Cardiac septum (tissue), 1 donor: ENCODE measurements around the gene HEPH. TPM values are rescaled to one million over a fixed set of nuclear protein-coding genes. Genes with fewer than 3 reads are reported as not detected.
"Not testable (repeated sequence)": the region's sequence is repeated elsewhere in the genome, so short reads cannot be mapped to it uniquely, and the experiment has no call there.

ENCODE experiments used
- DNase-seq: peaks from one replicate; pipeline ENCODE4 v3.0.0-alpha.2; 2020; ENCODE audit warnings: low spot score
- intact Hi-C: fragments of 100-400 bp; cut with DNase I; formaldehyde crosslinking; loops from one replicate; pipeline ENCODE4 v1.14.0; 2022
- long read RNA-seq: library from polyadenylated mRNA; unstranded; transcript quantifications from one replicate; pipeline ENCODE4 v2.0.0, GENCODE V29; 2021
- total RNA-seq: library from RNA; stranded (reverse); fragmentation: NEBNext Ultra II Directional; extraction: Animal tissue kit (Norgen Biotek cat#: 25700); gene quantifications from one replicate; pipeline ENCODE4 v1.2.1, GENCODE V29; 2021
- donor health status: DM: no; HTN: no; CAD: no.

The HEPH gene
- total RNA-seq = 47.7 TPM
- long read RNA-seq, transcript HEPH-203 (18 exons, 3,694 nt) = major isoform, 11 of 45 reads
- long read RNA-seq, partial matches to known transcripts = 17 of 45 reads
- long read RNA-seq, other reads (novel, unspliced or antisense) = 17 of 45 reads

GRCh38 chrX:66163849-66164411, at the start of gene HEPH:
Gene HEPH, plus strand, starts transcription at chrX:66164247. Its CDS starts 6,324 bp downstream, at chrX:66170571.
- DNase-seq = no peak

GRCh38 chrX:66118722-66119121, 45.3 kb upstream of the HEPH start:
- intact Hi-C loops, DNase-seq: not testable (repeated sequence)

More at GRCh38 chrX:66163849-66164411, at the start of gene HEPH:
- intact Hi-C loops = no loop called here

- DNase-seq, intact Hi-C loops: not testable (repeated sequence)
Measured at GRCh38 chrX:66121354-66121753, 42.7 kb upstream of the HEPH start.

GRCh38 chrX:66126662-66127061, 37.4 kb upstream of the HEPH start:
- DNase-seq = no peak
- intact Hi-C loops = no loop called here

- DNase-seq = no peak
- intact Hi-C loops = no loop called here
Measured at GRCh38 chrX:66130469-66130868, 33.6 kb upstream of the HEPH start.

- intact Hi-C loops, DNase-seq: not testable (repeated sequence)
Measured at GRCh38 chrX:66135284-66135683, 28.8 kb upstream of the HEPH start.

GRCh38 chrX:66142351-66142750, 21.7 kb upstream of the HEPH start:
- intact Hi-C loops = no loop called here
- DNase-seq = no peak

- intact Hi-C loops = no loop called here
Measured at GRCh38 chrX:66144258-66144657, 19.8 kb upstream of the HEPH start.

GRCh38 chrX:66149519-66149918, 14.5 kb upstream of the HEPH start:
- intact Hi-C loops = no loop called here
- no peak for DNase-seq

More at GRCh38 chrX:66144258-66144657, 19.8 kb upstream of the HEPH start:
- DNase-seq = no peak

GRCh38 chrX:66150163-66150562, 13.9 kb upstream of the HEPH start:
- no peak for DNase-seq
- intact Hi-C loops = no loop called here

GRCh38 chrX:66162331-66162822, 1.7 kb upstream of the HEPH start:
- DNase-seq = no peak
- intact Hi-C loops = no loop called here

GRCh38 chrX:66163447-66163846, 600 bp upstream of the HEPH start:
- intact Hi-C loops = no loop called here
- no peak for DNase-seq

- intact Hi-C loops = no loop called here
Measured at GRCh38 chrX:66164470-66164869, 423 bp downstream of the HEPH start.

GRCh38 chrX:66164931-66165330, 884 bp downstream of the HEPH start:
- DNase-seq = no peak
- intact Hi-C loops = no loop called here

More at GRCh38 chrX:66164470-66164869, 423 bp downstream of the HEPH start:
- DNase-seq = no peak

- intact Hi-C loops = no loop called here
- DNase-seq = no peak
Measured at GRCh38 chrX:66166671-66167070, 2.6 kb downstream of the HEPH start.

- intact Hi-C loops = no loop called here
- no peak for DNase-seq
Measured at GRCh38 chrX:66167431-66167830, 3.4 kb downstream of the HEPH start.

- no peak for DNase-seq
- intact Hi-C loops = no loop called here
Measured at GRCh38 chrX:66176134-66176533, 12.1 kb downstream of the HEPH start.

GRCh38 chrX:66191563-66191962, 27.5 kb downstream of the HEPH start:
- no peak for DNase-seq
- intact Hi-C loops = no loop called here

GRCh38 chrX:66193821-66194220, 29.8 kb downstream of the HEPH start:
- DNase-seq = no peak
- intact Hi-C loops = no loop called here

- intact Hi-C loops = loop anchor here (10.0 kb wide), 1 partner anchor 535 kb away; no protein-coding TSS in a partner anchor
- DNase-seq = no peak
Measured at GRCh38 chrX:66200050-66200664, 36.1 kb downstream of the HEPH start.
